Measurements from ENCODE around the gene DAND5. TPM values are rescaled to one million over a fixed set of nuclear protein-coding genes. Genes with fewer than 3 reads are reported as not detected.

DAND5 gene
- total RNA-seq, 1 donor from 2014 or later, result 0.10 TPM

DNA sequence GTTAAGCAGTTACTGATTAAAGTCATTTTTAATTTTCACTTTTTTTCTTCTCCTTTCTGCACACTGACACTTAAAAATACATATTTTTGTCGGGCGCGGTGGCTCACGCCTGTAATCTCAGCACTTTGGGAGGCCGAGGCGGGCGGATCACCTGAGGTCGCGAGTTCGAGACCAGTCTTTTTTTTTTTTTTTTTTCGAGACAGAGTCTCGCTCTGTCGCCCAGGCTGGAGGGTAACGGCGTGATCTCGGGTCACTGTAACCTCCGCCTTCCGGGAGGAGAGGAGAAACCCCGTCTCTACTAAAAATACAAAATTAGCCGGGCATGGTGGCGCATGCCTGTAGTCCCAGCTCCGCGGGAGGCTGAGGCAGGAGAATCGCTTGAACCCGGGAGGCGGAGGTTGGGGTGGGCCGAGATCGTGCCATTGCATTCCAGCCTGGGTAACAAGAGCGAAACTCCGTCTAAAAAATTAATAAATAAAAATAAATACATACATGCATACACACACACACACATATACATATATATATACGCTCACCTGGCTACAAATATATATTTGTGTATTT is 11.9 kb upstream of the DAND5 start:
- intact Hi-C loops (cut with micrococcal nuclease), result loop anchor here (1.0 to 2.0 kb wide), 5 partner anchors 8 to 67 kb away; partner anchors contain the start of genes CALR, FARSA and GCDH

DNA sequence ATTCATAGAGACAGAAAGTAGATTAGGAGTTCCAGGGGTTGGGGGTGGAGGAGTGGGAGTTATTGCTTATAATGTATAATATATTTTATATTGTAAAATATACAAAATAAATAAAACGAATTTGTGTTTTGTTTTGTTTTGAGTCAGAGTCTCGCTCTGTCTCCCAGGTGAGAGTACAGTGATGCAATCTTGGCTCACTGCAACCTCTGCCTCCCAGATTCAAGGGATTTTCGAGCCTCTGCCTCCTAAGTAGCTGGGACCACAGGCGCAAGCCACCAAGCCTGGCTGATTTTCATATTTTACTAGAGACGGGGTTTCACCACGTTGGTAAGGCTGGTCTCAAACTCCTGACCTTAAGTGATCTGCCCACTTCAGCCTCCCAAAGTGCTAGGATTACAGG is 9.9 kb upstream of the DAND5 start:
- intact Hi-C loops (cut with micrococcal nuclease), result no loop called here

DNA sequence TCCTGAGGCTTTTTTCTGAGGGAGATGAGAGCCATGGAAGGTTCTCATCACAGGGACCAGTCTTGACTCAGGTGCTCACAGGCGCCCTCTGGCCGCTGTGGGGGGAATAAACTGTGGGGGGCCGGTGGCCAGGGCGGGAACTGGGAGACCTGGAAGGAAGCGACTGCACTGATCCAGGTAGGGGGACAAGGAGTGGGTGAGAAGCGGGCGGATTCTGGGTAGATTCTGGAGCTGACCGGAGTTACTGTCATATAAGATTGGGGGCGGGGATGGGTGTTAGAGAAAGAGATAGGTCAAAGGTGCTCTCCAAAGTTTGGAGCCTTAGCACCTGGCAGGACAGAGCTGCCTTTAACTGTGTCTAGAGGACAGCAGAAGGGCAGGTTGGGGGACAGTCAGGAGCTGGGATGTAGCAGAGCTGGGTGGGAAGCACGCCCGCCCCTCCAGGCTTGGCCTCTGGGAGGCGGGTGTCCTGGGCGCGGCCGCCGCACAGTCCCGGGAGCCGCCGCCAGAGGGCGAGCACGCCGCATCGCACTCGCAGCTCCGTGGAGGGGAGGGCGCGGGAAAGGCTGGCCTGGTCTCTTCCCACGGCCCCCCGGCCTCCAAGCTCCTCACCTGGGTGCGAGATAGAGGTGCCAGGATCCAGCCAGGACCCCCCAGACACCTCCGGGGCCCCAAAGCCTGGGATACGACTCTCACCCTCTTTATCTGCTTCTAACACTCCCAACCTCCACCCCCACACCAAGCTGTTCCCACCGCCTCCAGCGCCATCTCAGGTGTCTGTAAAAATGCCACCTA is 4.2 kb upstream of the DAND5 start:
- intact Hi-C loops (cut with micrococcal nuclease), result loop anchor here (1.0 to 2.0 kb wide), 7 partner anchors 8 to 128 kb away; partner anchors contain the start of genes CALR, GADD45GIP1 and GCDH

DNA sequence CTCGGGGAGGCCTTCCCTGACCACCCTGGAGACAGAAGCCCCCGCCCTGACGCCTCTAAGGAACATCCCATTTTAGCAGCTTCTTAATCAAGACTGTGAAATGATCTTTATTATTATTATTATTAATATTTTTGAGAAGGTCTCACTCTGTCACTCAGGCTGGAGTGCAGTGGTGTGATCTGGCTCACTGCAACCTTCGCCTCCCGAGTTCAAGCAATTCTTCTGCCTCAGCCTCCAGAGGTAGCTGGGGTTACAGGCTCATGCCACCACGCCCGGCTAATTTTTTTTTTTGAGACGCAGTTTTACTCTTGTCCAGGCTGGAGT is 3.6 kb upstream of the DAND5 start:
- intact Hi-C loops (cut with micrococcal nuclease), result loop anchor here (1.0 to 2.0 kb wide), 7 partner anchors 8 to 128 kb away; partner anchors contain the start of genes CALR, GADD45GIP1 and GCDH

DNA sequence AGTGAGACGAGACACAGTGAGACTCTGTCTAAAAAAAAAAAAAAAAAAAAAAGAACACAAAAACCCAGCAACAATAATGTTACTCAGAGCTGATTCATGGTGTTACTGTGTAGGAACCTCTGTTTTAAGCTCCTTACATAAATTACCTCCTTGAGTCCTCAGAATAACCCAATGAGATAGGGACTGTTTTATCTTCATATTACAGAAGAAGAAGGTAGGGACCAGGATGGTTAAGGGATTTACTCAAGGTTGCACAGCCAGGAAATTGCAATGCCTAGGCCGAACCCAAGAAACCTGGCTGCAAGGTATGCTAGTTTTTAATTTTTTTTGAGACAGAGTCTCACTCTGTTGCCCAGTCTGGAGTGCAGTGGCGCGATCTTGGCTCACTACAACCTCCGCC is 1.5 kb upstream of the DAND5 start:
- intact Hi-C loops (cut with micrococcal nuclease), result no loop called here

DNA sequence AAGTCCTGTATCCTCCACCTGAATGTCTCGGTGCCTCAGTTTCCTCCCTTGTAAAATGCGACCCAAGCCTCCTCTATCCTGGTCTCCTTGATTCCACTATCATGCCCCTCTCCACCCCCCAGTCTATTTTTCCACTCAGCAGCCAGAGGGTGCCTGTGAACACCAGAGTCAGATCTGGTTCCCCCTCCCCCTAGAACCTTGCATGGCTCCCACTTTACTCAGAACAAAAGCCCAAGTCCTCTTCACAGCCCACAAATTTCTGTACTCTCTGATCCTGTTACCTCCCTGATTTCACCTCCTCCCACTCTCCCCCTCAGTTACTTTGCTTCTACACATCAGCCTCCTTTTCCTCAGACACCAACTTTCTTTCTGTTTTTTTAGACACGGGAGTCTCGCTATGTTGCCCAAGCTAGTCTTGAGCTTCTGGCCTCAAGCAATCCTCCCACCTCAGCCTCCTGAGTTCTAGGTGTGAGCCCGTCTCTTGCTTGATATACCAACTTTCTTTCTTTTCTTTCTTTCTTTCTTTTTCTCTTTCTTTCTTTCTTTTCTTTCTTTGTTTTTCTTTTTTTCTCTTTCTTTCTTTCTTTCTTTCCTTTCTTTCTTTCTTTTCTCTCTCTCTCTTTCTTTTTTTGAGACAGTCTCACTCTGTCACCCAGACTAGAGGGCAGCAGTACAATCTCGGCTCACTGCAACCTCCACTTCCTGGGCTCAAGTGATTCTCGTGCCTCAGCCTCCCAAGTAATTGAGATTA is 869 bp downstream of the DAND5 start:
- intact Hi-C loops (cut with micrococcal nuclease), result no loop called here

DNA sequence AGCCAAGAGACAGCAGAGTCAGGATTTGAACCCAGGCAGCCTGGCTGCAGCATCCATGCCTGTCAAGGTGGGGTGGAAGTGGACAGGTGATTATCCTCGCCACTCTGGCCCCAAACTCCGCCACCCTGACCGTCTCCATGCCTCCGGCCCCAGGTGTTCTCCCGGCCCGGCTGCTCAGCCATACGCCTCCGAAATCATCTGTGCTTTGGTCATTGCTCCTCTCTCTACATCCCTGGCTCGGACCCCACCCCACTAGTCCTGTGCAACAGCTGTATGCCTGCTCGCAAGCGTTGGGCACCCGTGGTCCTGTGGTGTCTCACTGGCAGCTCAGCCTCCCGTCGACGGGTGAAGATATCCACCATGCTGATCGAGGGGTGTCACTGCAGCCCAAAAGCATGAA is 3.9 kb downstream of the DAND5 start:
- intact Hi-C loops (cut with micrococcal nuclease), result no loop called here

DNA sequence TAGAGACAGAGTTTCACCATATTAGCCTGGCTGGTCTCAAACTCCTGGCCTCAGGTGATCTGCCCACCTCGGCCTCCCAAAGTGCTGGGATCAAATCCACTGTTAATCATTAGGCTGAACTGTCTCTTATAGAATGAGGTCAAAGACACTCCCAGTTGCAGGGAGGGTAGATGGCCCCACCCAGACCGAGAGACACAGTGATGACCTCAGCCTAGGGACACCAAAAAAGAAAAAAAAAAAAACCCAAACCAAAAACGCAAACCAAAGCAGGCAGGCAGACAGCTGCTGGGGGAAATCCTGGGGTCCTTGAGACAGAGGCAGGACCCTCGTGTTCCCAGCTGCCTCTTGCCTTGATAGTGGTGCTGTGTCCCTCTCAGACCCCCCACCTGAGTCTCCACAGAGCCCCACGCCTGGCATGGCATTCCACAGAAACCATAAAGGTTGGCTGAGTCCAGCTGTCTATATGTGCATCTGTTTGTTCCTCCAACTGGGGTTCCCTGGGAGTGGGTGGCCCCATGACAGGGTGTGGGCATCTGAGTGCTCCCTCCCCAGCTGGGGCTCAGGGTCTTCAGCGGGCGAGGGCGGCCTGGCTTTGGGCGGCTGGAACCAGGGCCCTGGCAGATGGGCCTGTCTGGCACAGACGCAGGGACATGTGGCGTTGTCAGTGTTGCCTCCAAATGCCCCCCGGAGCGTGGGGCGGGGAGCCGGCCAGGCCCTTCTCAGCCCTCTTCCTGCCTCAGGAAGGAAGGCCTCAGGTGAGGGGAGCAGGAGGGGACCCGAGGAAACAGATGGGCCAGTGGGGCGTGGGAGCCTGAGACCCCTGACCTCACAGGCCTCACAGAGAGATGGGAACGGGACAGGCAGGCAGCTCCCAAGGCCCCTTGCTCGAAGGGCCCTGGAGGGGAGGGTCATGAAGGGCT is 5.2 kb downstream of the DAND5 start:
- intact Hi-C loops (cut with micrococcal nuclease), result loop anchor here (5.0 kb wide), 1 partner anchor 303 kb away; no protein-coding TSS in a partner anchor

DNA sequence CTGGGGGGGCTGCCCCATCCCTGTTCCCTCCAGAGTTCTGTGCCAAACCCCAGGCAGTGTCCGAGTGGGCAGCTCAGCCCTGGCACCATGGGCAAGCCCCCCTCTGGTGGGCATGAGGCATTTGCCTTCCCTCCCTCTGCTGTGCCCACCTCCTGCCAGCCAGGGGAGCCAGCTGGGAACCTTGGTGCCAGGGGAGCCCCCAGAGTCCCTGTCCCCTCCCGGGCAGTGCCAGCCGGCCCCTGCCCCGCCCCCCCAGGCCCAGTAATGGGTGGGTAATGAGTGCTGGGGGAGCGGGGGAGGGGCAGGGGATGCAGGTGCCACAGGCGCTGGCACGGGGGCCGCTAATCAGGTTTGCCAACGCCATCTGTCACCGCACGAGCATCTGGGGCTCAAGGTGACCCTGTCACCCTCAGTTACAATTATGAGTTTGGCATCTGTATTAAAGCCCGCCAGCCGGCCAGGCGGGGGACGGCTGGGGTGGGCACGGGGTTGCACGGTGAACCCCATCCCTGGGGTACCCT is 5.9 kb downstream of the DAND5 start:
- intact Hi-C loops (cut with micrococcal nuclease), result loop anchor here (5.0 kb wide), 1 partner anchor 302 kb away; no protein-coding TSS in a partner anchor

DNA sequence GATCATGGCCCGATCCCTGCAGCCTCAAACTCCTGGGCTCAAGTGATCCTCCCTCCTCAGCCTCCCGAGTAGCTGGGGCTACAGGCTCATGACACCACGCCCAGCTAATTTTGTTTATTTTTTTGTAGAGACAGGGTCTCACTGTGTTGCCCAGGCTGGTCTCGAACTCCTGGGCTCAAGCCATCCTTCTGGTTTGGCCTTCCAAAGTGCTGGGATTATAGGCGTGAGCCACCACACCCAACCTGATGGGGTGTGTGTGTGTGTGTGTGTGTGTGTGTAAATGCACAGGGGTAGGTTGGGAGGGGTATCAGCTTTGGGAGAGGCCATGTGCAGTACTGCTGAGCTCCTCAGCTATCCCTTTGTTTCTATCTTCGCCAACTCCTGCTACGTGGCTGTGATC is 6.7 kb downstream of the DAND5 start:
- intact Hi-C loops (cut with micrococcal nuclease), result loop anchor here (2.0 to 5.0 kb wide), 2 partner anchors 301 to 613 kb away; no protein-coding TSS in a partner anchor

DNA sequence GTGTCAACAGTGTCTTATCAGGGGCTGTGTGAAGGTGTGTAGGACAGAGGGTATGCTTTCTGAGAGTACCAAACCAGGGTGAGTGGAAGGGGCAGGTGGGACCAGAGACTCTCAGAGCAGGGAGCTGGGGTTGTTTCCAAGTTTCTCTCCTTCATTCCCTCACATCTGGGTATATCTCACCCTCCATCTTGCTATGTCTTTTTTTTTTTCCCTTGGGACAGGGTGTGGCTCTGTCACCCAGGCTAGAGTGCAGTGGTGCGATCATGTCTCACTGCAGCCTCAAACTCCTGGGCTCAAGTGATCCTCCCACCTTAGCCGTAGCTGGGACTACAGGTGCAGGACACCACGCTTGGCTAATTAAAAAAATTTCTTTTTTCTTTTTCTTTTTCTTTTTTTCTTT is 10.6 kb downstream of the DAND5 start:
- intact Hi-C loops (cut with micrococcal nuclease), result loop anchor here (5.0 kb wide), 1 partner anchor 297 kb away; no protein-coding TSS in a partner anchor

DNA sequence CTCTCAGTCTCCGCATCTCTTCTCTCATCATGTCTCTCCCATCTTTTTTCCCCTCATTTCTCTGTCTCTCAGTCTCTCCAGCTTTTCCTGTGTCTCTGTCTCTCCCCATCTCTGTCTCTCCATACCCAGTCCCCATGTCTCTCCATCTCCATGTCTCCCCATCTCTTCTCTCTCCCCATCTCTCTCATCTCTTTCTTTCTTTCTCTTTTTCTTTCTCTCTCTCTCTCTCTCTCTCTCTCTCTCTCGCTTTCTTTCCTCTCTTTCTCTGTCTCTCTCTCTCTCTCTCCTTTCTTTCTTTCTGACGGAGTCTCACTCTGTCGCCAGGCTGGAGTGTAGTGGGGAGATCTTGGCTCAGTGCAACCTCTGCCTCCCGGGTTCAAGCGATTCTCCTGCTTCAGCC is 13.3 kb downstream of the DAND5 start:
- intact Hi-C loops (cut with micrococcal nuclease), result loop anchor here (1.0 kb wide), 3 partner anchors 52 to 112 kb away; no protein-coding TSS in a partner anchor

DNA sequence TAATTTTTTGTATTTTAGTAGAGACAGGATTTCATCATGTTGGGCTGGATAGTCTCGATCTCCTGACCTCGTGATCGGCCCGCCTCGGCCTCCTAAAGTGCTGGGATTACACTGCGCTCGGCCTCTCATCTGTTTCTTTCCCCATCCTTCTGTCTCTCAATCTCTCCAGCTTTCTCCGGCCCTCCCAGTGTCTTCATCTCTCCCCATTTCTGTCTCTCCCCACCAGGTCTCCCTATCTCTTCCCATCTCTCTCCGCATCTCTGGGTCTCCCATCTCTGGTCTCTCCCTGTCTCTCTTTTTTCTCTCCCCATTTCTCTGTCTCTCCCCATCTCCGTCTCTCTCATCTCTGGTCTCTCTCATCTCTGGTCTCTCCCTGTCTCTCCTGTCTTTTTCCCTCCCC is 13.7 kb downstream of the DAND5 start:
- intact Hi-C loops (cut with micrococcal nuclease), result loop anchor here (1.0 kb wide), 3 partner anchors 51 to 111 kb away; no protein-coding TSS in a partner anchor

DNA sequence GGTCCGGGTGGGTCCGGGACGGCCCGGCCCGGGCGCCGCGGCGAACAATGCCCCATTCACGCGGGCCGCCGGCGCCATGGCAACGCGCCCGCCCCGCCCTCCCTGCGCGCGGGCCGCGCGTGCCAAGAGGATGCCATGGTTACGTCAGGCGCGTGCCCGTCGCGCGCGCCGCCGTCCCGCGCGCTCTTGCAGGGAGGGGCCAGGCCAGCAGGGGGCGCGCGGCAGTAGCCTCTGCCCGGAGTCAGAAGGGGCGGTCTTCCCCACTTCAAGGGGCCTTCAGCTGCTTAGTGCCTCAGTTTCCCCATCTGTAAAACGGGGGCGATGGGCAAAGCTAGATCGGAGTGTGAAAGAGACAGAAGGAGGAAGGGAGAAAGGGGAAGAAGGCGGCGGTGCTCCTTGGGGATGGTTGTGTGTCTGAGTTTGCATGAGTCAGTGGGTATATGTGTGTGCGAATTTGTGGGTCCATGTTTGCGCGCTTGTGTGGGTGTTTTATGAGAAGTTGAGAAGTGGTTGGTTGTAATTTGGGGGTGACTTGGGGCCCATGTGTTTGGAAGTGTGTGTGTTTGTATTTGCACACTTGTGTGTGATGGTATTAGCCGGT is 14.3 kb downstream of the DAND5 start:
- intact Hi-C loops (cut with micrococcal nuclease), result loop anchor here (1.0 kb wide), 3 partner anchors 51 to 111 kb away; no protein-coding TSS in a partner anchor

DNA sequence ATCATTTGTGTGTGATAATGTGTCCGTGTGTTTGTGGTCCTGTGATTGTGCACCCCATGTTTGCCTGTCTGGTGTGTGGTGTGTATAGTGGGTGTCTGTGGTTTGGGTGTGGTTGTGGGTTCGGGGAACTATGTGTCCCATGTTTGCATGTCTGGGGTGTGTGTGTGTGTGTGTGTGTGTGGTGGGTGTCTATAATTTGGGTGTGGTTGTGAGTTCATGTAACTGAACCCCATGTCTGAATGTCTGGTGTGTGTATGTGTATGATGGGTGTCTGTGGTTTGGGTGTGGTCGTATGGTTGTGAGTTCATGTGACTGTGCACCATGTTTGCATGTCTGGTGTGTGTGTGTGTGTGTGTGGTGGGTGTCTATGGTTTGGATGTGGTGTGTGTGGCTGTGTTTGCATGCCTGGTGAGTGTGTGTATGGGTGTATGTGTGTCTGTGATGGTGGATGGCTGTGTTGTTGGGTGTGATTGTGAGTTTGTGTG is 14.8 kb downstream of the DAND5 start:
- intact Hi-C loops (cut with micrococcal nuclease), result no loop called here

DNA sequence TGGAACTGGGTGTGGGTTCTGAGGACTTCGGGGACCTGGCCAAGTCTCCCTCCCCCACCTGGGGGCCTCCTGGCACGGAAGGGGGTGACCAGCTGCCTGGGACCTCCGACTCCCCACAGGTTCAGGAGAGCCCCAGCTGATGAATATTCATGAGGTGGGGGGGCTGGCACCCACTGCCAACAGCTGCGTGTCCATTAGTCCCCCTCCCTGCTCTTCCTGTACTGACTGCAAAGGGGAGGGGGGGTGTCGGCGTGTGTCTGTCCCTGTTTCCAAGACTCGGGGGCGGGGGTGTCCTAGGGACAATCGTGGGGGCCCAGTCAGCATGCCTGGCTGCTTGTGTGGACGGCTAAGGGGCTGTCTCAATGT is 15.3 kb downstream of the DAND5 start:
- intact Hi-C loops (cut with micrococcal nuclease), result no loop called here

DNA sequence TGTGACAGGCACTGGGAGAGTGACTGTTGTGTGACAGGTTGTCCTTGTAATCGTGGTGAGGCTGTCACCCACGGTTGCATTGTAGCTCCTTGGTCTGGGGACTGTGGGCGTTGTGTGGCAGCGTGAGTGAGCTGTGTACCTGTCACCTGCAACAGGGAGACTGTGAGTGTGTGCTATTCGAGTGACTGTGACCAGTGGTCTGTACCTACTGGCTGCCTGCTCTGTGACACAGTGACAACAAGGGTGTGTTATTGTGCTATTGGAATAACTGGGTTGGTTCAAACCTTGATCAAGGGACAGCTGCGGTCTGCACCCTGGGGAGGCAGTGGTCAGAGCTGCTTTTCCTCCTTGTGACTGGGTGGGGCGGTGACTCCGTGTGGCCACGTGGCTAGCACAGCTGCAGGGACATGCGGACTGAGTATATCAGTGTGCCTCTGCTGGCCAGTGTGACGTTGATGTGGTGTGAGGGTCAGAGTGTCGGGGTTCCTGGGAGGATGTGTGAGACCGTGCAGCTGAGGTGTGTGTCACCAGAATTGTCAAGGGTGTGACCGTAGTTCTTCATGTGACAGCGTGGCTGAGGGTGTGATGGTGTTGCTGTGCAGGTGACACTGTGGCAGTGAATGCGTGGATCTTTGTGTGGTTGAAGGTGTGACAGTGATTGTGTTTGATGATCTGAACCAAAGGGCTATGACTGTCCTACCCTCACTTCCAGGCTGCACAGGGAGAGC is 15.8 kb downstream of the DAND5 start:
- intact Hi-C loops (cut with micrococcal nuclease), result no loop called here

DNA sequence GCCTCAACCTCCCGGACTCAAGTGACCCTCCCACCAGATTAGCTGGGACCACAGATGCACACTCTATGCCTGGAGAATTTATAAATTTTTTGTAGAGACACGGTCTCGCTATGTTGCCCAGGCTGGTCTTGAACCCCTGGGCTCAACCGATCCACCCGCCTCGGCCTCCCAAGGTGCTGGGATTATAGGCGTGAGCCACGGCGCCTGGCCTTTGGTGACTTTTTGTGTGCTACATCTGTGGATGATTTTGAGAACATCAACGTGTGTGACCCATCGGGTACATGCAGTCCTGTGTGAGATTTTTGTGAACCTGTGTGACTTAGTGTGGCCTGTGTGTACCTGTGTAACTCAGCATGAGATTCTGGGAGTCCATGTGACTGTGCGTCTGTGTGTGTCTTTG is 17.4 kb downstream of the DAND5 start:
- intact Hi-C loops (cut with micrococcal nuclease), result no loop called here

DNA sequence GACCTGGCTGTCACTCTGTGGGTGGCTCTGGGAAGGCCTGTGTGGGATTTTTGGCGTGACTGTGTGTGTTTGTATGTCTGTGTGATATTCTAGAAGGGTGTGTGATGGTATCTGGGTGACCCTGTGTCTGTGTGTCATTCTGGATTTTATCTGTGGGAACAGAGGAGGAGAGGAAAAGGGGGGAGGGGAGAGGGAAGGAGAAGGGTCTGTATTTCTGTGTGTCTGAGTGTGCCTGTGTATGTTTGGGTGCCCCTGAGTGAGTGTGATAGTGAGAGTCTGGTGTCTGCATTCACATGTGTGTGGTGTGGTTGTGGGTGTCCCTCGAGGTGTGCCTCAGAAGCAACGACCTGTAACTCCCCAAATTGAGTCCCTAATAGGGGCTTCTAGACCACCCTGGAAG is 17.8 kb downstream of the DAND5 start:
- intact Hi-C loops (cut with micrococcal nuclease), result no loop called here
